ENCODE results near the gene UBE2U.
"Not testable (repeated sequence)": the region's sequence is repeated elsewhere in the genome, so short reads cannot be mapped to it uniquely, and the experiment has no call there.

UBE2U gene

DNA sequence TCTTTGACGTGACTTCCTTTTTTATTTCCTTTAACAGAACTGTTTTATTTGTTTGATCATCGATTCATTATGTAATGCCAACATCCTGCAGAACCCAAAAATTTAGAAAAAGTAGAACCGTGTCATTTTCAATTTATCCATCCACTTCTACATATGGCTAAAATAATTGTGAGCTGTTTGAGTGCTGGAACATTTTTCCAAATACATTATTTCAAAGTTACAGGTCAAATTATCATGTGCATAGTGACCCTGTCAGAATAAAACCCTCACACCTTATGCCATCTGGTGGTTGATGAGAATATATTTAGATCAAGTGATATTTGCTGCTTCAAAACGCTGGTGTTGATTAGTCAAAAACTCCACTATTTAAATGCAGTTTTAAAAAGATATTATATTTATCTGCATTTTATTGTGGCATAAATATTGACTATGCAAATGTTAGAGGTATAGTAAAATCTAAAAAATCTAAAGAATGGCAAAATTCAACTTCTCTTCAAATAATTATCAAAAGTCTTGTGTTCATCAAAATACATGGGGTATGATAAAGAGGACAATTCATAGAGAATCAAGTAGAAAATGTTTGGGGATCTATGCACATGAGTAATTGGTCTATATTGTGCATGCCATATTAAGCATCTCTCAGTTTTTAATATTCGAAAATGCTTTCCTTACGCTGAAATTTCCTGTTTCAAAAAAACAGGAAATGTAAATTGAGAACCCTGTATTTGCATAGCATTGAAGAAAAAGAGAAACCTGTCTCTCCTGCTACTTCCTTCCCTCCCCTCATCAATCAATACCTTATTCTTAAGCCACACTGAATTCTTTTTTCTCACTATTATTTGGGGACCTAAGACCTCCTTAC lies 39.7 kb downstream of the UBE2U start:
- DNase-seq, result no peak

GRCh38 chr1:64243757-64244080 lies 40.3 kb downstream of the UBE2U start:
- no peak for DNase-seq

- DNase-seq, result no peak
Measured at GRCh38 chr1:64245495-64245894, 42.1 kb downstream of the UBE2U start.

DNA sequence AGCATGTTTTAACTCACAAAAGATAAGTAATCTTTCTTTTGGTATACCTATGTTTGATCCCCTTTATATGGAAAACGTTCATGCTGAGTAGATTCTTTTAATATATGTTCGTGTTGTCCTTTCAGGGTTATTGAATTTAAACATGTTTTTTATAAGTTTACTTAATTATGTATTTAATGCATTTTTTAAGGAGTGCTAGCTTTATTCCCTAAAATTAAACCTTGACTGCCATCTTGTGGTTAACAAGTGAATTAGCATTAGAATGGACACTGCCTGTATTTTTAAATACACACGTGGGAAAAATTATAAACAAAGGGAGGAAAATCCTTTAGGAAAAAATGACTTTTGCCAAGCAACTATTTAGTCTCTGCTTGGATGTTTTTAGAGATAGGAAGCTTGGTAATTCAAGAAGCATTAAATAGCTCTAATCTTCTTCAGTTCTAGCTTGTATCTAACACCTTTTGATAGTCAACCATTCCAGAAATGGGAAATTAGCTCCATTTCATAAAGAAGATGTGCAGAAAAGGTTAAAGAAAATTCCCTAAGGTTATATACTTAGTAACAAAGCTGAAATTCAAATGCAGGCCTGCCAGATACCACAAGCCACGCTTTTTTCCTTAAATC lies 43.0 kb downstream of the UBE2U start:
- DNase-seq, result no peak

GRCh38 chr1:64248065-64248464 lies 44.6 kb downstream of the UBE2U start:
- no peak for DNase-seq

- DNase-seq, result not testable (repeated sequence)
Measured at GRCh38 chr1:64250472-64250871, 47.0 kb downstream of the UBE2U start.

DNA sequence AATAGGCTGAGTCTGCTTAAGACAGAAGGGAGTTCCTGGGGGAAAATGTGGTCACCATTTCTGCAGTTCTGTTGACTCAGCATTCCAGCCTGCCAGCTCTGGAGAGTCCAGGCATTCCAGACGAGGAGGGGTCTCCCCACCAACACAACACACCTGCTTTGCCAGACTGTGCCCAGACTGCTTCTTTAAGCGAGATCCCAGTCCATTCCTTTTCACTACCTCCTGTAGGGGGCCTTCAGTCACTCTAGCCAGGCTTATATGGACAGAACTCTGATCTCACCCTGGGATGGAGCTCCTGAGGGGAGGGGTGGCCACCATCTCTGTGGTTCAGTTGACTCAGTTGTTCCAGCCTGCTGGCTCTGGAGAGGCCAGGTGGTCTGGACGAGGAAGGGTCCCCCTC lies 48.5 kb downstream of the UBE2U start:
- no peak for DNase-seq

- DNase-seq, result not testable (repeated sequence)
Measured at GRCh38 chr1:64257233-64257632, 53.8 kb downstream of the UBE2U start.

DNA sequence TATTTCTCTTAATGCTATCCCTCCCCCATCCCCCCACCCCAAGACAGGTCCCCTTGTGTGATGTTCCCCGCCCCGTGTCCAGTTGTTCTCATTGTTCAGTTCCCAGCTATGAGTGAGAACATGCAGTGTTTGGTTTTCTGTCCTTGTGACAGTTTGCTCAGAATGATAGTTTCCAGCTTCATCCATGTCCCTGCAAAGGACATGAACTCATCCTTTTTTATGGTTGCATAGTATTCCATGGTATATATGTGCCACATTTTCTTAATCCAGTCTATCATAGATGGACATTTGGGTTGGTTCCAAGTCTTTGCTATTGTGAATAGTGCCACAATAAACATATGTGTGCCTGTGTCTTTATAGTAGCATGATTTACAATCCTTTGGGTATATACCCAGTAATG lies 55.0 kb downstream of the UBE2U start:
- not testable (repeated sequence) for DNase-seq

GRCh38 chr1:64263335-64263734 lies 59.9 kb downstream of the UBE2U start:
- no peak for DNase-seq

DNA sequence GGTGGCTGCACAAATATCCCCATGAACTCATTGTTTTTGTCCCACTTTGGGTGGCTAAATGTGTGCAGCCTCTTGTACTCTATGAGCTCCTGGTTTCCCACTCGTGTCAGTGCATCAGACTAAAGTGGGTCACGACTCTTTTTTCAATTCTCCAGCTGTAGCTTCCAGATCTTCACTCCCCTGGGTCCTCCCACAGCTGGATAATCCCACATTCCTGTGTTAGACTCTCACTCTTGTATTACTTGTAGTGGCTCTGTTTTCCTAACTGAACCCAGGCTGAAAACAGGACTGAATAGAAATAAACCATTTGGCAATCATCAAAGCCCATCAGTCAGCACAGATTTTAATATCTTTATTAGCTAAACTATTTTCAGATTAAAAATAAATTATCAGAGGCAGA lies 60.4 kb downstream of the UBE2U start:
- no peak for DNase-seq

- no peak for DNase-seq
Measured at GRCh38 chr1:64265141-64265540, 61.7 kb downstream of the UBE2U start.

GRCh38 chr1:64266991-64267390 lies 63.6 kb downstream of the UBE2U start:
- DNase-seq, result no peak

- peak; percentile 76 for DNase-seq
Measured at GRCh38 chr1:64268653-64269557, 65.5 kb downstream of the UBE2U start.

DNA sequence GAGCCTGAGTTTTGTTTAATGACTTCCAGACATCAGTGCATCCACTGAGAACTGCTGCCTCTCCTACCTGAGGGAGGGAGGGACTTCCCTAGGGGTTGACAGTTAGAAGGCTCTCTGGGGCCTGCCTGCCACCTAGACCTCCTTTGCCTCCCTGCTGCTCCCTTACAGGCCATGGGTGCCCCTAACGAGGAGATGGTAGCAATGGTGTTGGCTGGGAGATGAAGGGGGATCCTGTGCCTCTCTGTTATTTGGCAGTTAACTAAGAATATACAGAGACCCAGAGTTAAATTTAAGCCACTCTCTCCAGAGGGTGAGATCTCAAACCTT lies 66.1 kb downstream of the UBE2U start:
- no peak for DNase-seq

DNA sequence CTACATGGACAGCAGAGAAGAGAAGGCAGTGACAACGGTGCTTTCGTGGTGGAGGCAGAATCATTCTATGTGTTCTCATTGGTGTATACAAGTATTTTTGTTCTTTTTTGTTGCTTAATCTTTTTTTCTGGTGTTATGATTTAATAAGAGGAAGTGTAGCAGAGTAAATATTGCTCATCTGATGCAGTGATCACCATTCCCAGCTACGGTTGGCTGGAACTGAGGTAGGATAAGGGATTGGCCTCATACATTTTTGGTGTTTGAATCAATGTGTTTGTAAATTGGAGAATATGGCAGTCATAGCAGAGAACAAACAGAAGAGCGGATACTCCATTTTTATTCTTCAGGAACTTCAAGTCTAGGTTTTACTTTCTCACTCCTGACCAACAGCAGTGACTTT lies 76.6 kb downstream of the UBE2U start:
- DNase-seq, result no peak

GRCh38 chr1:64282351-64282750 lies 78.9 kb downstream of the UBE2U start:
- DNase-seq, result no peak

DNA sequence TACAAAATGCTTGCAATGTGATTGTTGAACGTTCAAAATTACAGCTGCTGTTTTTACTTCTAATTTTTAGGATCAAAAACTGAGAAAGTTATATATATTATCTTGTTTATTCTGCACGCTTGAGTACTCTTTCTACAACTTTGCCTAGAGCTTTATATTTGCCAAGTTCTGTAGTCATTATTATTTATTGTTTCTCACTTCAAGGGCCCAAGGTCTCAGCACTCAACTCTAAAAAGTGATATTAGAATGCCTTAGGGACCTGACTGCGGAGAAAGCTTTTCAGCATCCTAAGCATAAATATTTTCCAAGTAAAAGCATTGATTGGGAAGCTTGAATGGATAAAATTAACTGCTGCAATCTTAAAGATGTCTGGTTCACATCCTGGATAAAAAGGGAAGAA lies 83.6 kb downstream of the UBE2U start:
- no peak for DNase-seq

DNA sequence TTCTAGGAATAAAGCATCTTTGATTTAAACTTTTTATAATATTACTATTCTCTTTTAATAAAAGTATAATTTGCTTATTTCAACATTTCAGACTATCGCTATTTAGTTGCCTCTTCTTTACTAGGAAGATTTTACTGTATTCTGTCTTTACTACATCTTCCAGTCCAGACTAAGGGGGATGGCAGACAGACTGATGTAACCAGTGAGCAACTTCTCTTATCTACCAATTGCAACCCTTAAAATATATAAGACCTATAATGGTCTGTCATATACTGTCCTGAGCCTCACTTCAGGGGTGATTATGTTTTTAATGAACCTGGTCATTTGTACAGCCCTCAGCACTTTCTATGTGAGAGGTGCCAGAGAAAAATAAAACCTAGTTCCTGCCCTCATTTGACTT lies 87.0 kb downstream of the UBE2U start:
- no peak for DNase-seq

DNA sequence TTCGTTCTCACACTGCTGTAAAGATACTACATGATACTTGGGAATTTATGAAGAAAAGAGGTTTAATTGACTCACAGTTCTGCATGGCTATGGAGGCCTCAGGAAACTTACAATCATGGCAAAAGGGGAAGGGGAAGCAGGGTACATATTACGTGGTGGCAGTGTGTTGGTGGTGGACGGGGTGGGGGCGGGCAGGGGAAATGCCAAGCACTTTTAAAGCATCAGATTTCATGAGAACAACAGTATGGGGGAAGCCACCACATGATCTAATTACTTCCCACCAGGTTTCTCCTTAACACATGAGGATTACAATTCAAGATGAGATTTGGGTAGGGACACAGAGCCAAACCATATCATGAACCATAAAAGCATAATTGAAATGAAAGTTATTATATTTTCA lies 88.5 kb downstream of the UBE2U start:
- no peak for DNase-seq

DNA sequence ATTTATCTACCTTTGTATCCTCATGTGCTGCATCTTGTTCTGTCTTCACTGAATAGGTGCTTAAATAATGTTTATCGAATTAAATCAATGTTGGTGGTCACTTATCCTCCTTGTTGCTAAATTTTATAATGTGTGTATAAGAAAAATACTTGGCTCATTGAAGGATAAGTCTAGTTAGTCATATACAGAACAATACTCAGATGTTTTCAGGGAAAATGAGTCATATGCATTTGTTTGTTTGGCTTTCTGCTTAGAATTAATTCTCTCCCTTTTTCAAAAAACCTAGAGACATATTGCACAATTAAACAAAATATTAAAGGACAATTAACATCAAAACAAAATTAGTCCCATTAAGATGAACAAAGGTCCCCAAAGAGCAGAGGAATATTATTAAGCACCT lies 89.0 kb downstream of the UBE2U start:
- DNase-seq, result no peak

GRCh38 chr1:64293820-64294219 lies 90.4 kb downstream of the UBE2U start:
- no peak for DNase-seq

GRCh38 chr1:64295136-64295535 lies 91.7 kb downstream of the UBE2U start:
- no peak for DNase-seq

GRCh38 chr1:64295561-64295960 lies 92.1 kb downstream of the UBE2U start:
- DNase-seq, result no peak
